H9 (cell line): Measurements from ENCODE around the gene PRDM11. TPM values are rescaled to one million over a fixed set of nuclear protein-coding genes. Genes with fewer than 3 reads are reported as not detected.

ENCODE experiments used
- DNase-seq: peaks from one replicate; pipeline ENCODE4 v3.0.0-alpha.2; 2017
- H2AFZ ChIP-seq: one replicate; pipeline ENCODE4 v1.6.1; 2013; ENCODE audit warnings: mild to moderate bottlenecking, low read length, control low read depth, moderate library complexity
- H2AK5ac ChIP-seq: 2 replicates; pipeline ENCODE4 v1.6.1; 2013; ENCODE audit warnings: low read length, control low read depth, mixed read lengths; ENCODE audit not compliant: insufficient read length
- H2BK120ac ChIP-seq: one replicate; pipeline ENCODE4 v1.6.1; 2013; ENCODE audit warnings: low read depth, mild to moderate bottlenecking, low read length, control low read depth, inconsistent platforms; ENCODE audit not compliant: poor library complexity, severe bottlenecking
- H2BK12ac ChIP-seq: 2 replicates; pipeline ENCODE4 v1.6.1; 2013; ENCODE audit warnings: low read length, control low read depth, mixed read lengths, low read depth; ENCODE audit not compliant: insufficient read length
- H2BK15ac ChIP-seq: 2 replicates; pipeline ENCODE4 v1.6.1; 2013; ENCODE audit warnings: low read depth, low read length, control low read depth
- H2BK20ac ChIP-seq: one replicate; pipeline ENCODE4 v1.6.1; 2013; ENCODE audit warnings: low read depth, mild to moderate bottlenecking, low read length, control low read depth, inconsistent platforms; ENCODE audit not compliant: poor library complexity, severe bottlenecking
- H2BK5ac ChIP-seq: 2 replicates; pipeline ENCODE4 v1.6.1; 2013; ENCODE audit warnings: low read length, control low read depth, mixed read lengths; ENCODE audit not compliant: insufficient read length
- H3K14ac ChIP-seq: 2 replicates; pipeline ENCODE4 v1.6.1; 2013; ENCODE audit warnings: low read length, control low read depth; ENCODE audit not compliant: insufficient read depth
- H3K18ac ChIP-seq: 2 replicates; pipeline ENCODE4 v1.6.1; 2013; ENCODE audit warnings: low read depth, mild to moderate bottlenecking, mixed read lengths, low read length, control low read depth; ENCODE audit not compliant: insufficient read length
- H3K23ac ChIP-seq: 2 replicates; pipeline ENCODE4 v1.6.1; 2013; ENCODE audit warnings: low read length, control low read depth, mixed read lengths, low read depth; ENCODE audit not compliant: insufficient read length
- H3K23me2 ChIP-seq: 2 replicates; pipeline ENCODE4 v1.6.1; 2013; ENCODE audit warnings: low read depth, mild to moderate bottlenecking, mixed read lengths, low read length, control low read depth; ENCODE audit not compliant: insufficient read length, poor library complexity, severe bottlenecking
- H3K27ac ChIP-seq: 2 replicates; pipeline ENCODE4 v1.5.1; 2013; ENCODE audit warnings: low read length, control low read depth, mixed read lengths, low read depth; ENCODE audit not compliant: insufficient read length
- H3K27me3 ChIP-seq: 2 replicates; pipeline ENCODE4 v1.6.1; 2013; ENCODE audit warnings: low read length, control low read depth, inconsistent platforms; ENCODE audit not compliant: insufficient read depth
- H3K4ac ChIP-seq: 2 replicates; pipeline ENCODE4 v1.6.1; 2013; ENCODE audit warnings: low read depth, mild to moderate bottlenecking, control low read depth, inconsistent platforms, low read length, moderate library complexity
- H3K4me1 ChIP-seq: 2 replicates; pipeline ENCODE4 v1.6.1; 2013; ENCODE audit warnings: low read length, control low read depth, inconsistent platforms; ENCODE audit not compliant: insufficient read depth
- H3K4me2 ChIP-seq: 2 replicates; pipeline ENCODE4 v1.6.1; 2013; ENCODE audit warnings: low read length, control low read depth, mixed read lengths; ENCODE audit not compliant: insufficient read length, insufficient read depth
- H3K56ac ChIP-seq: 2 replicates; pipeline ENCODE4 v1.6.1; 2013; ENCODE audit warnings: low read depth, mild to moderate bottlenecking, mixed read lengths, low read length, control low read depth; ENCODE audit not compliant: insufficient read length
- H3K79me1 ChIP-seq: 2 replicates; pipeline ENCODE4 v1.6.1; 2013; ENCODE audit warnings: low read depth, mild to moderate bottlenecking, moderate library complexity, low read length, control low read depth, inconsistent platforms; ENCODE audit not compliant: insufficient read depth, poor library complexity, severe bottlenecking
- H3K79me2 ChIP-seq: 2 replicates; pipeline ENCODE4 v1.6.1; 2013; ENCODE audit warnings: low read length, control low read depth, inconsistent platforms; ENCODE audit not compliant: insufficient read depth
- H3K9ac ChIP-seq: 2 replicates; pipeline ENCODE4 v1.6.1; 2013; ENCODE audit warnings: low read length, control low read depth, mixed read lengths; ENCODE audit not compliant: insufficient read length; ENCODE audit errors: extremely low read depth
- H3K9me3 ChIP-seq: one replicate; pipeline ENCODE4 v1.6.1; 2013; ENCODE audit warnings: low read depth, low read length, inconsistent platforms; ENCODE audit not compliant: control insufficient read depth
- H3T11ph ChIP-seq: one replicate; pipeline ENCODE4 v1.6.1; 2013; ENCODE audit warnings: mild to moderate bottlenecking, low read length, control low read depth, inconsistent platforms
- H4K20me1 ChIP-seq: one replicate; pipeline ENCODE4 v1.6.1; 2013; ENCODE audit not compliant: control insufficient read depth, insufficient read length, insufficient read depth
- H4K5ac ChIP-seq: 2 replicates; pipeline ENCODE4 v1.6.1; 2013; ENCODE audit warnings: low read depth, mild to moderate bottlenecking, mixed read lengths, low read length, control low read depth; ENCODE audit not compliant: insufficient read length
- H4K8ac ChIP-seq: replicated peaks from 2 replicates; pipeline ENCODE4 v1.6.1; 2013; ENCODE audit warnings: low read length, control low read depth, mixed read lengths, low read depth; ENCODE audit not compliant: insufficient read length
- H4K91ac ChIP-seq: 2 replicates; pipeline ENCODE4 v1.6.1; 2013; ENCODE audit warnings: low read depth, mild to moderate bottlenecking, moderate library complexity, mixed read lengths, low read length, control low read depth; ENCODE audit not compliant: insufficient read length
- H3K27ac Mint-ChIP-seq, 3 experiments: 2 replicates in 2 of 3; 3 replicates in 1 of 3; pipeline ENCODE4 v1.8.0; 2020 to 2021; ENCODE audit warnings: mixed read lengths in 3 of 3, mild to moderate bottlenecking in 1 of 3, moderate library complexity in 1 of 3
- H3K27me3 Mint-ChIP-seq: 2 replicates; pipeline ENCODE4 v1.8.0; 2021; ENCODE audit warnings: low read depth, mild to moderate bottlenecking, moderate library complexity, mixed read lengths
- H3K36me3 Mint-ChIP-seq, 3 experiments: 2 replicates in 2 of 3; 3 replicates in 1 of 3; pipeline ENCODE4 v1.8.0; 2020 to 2021; ENCODE audit warnings: low read depth in 3 of 3, mixed read lengths in 3 of 3; ENCODE audit not compliant: insufficient read depth in 1 of 3
- H3K4me1 Mint-ChIP-seq, 2 experiments: 2 replicates each; pipeline ENCODE4 v1.8.0; 2020; ENCODE audit warnings: mixed read lengths in 2 of 2
- H3K4me3 Mint-ChIP-seq, 2 experiments: 2 replicates in 1 of 2; 3 replicates in 1 of 2; pipeline ENCODE4 v1.8.0; 2020 to 2021; ENCODE audit warnings: mild to moderate bottlenecking in 2 of 2, mixed read lengths in 2 of 2, moderate library complexity in 1 of 2
- H3K9me3 Mint-ChIP-seq, 2 experiments: 2 replicates in 1 of 2; 3 replicates in 1 of 2; pipeline ENCODE4 v1.8.0; 2020; ENCODE audit warnings: mild to moderate bottlenecking in 2 of 2, mixed read lengths in 2 of 2, moderate library complexity in 1 of 2
- WGBS: extraction: QIAGEN DNeasy Blood & Tissue Kit; methylation state at CpG from one replicate; pipeline ENCODE4 v1.1.7; 2013; ENCODE audit warnings: missing lambda C conversion rate, low lambda C conversion rate, mixed read lengths; ENCODE audit not compliant: insufficient read length; ENCODE audit errors: extremely low coverage; 5-methylcytosine and 5-hydroxymethylcytosine counted together
- total RNA-seq: library from RNA; stranded (reverse); gene quantifications from 2 replicates; pipeline ENCODE4 v1.2.1, GENCODE V29; 2021
- TF ChIP-seq, protein P1 (sequence below): fragments of 200-600 bp; sonication (generic); conservative IDR thresholded peaks from 3 replicates; pipeline ENCODE4 v1.8.0; 2021; ENCODE audit warnings: antibody characterized with exemption, mild to moderate bottlenecking

Gene PRDM11
- total RNA-seq, 1 experiment from 2014 or later: 11.5 TPM

DNA sequence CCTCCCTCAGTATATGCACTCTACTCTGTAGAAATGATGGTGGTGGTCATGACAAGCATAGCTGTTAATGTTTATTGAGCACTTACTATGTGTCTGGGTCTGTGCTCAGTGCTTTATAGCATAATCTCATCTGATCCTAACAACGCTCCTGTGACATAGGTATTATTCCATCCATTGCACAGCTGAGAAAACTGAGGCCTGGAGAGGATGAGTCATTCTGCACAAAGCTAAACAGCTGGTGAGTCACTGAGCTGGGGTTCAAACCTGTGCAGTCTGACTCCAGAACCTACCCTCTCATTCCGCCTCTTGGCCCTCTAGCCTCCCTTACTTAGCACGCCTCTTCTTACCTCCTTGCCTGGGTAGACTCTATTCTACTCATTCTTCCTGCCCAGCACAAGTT, 41.7 kb downstream of the PRDM11 start:
- Histone ChIP-seq H3K4me2 (no peak overlapping the region), H3K4me1 (no peaks in the 10 kb centered on the region), H4K8ac (no peak overlapping the region), H2AFZ (no peak overlapping the region), H4K20me1 (no peaks in the 10 kb centered on the region), H3T11ph (no peak overlapping the region), H3K27me3 (no peaks in the 10 kb centered on the region), H2BK20ac (no peak overlapping the region), H3K23me2 (no peaks in the 10 kb centered on the region), H3K14ac (no peak overlapping the region), H4K5ac (no peak overlapping the region), H3K23ac (no peak overlapping the region), H2BK120ac (no peak overlapping the region), H3K56ac (no peak overlapping the region), H3K4ac (no peak overlapping the region), H2BK12ac (no peak overlapping the region), H3K27ac (no peak overlapping the region), H3K79me1 (no peaks in the 10 kb centered on the region), H2BK5ac (no peak overlapping the region), H3K9me3 (no peaks in the 10 kb centered on the region), H3K79me2 (no peaks in the 10 kb centered on the region), H2AK5ac (no peak overlapping the region), H2BK15ac (no peak overlapping the region), H3K9ac (no peak overlapping the region), H4K91ac (no peak overlapping the region), H3K18ac (no peak overlapping the region)
- H3K27me3 Mint-ChIP-seq: no peaks in the 10 kb centered on the region
- TF ChIP-seq, protein P1, sequence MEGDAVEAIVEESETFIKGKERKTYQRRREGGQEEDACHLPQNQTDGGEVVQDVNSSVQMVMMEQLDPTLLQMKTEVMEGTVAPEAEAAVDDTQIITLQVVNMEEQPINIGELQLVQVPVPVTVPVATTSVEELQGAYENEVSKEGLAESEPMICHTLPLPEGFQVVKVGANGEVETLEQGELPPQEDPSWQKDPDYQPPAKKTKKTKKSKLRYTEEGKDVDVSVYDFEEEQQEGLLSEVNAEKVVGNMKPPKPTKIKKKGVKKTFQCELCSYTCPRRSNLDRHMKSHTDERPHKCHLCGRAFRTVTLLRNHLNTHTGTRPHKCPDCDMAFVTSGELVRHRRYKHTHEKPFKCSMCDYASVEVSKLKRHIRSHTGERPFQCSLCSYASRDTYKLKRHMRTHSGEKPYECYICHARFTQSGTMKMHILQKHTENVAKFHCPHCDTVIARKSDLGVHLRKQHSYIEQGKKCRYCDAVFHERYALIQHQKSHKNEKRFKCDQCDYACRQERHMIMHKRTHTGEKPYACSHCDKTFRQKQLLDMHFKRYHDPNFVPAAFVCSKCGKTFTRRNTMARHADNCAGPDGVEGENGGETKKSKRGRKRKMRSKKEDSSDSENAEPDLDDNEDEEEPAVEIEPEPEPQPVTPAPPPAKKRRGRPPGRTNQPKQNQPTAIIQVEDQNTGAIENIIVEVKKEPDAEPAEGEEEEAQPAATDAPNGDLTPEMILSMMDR: no peak
- H3K27ac Mint-ChIP-seq: peak overlapping the region in 1 of 3 experiments; percentile 40; a peak in 1 of 7 replicates
- DNase-seq: no peak
- H3K4me1 Mint-ChIP-seq: no peaks in the 10 kb centered on the region
- WGBS: no CpG with 5 or more reads among the region's 3 CpGs
- peaks cover 7 to 30% (median 10%) of the 10 kb centered on the region in 3 experiments; a peak in 6 of 7 replicates for H3K36me3 Mint-ChIP-seq
- peaks cover 0 to 3% of the 10 kb centered on the region in 2 experiments; a peak in 2 of 5 replicates for H3K9me3 Mint-ChIP-seq
- no peak overlapping the region for H3K4me3 Mint-ChIP-seq
